ENCODE data around the gene MAP3K5. TPM values are rescaled to one million over a fixed set of nuclear protein-coding genes. Genes with fewer than 3 reads are reported as not detected.

The MAP3K5 gene
- total RNA-seq, 4 donors from 2014 or later, result 16.2 to 52.7 (median 34.8) TPM

DNA sequence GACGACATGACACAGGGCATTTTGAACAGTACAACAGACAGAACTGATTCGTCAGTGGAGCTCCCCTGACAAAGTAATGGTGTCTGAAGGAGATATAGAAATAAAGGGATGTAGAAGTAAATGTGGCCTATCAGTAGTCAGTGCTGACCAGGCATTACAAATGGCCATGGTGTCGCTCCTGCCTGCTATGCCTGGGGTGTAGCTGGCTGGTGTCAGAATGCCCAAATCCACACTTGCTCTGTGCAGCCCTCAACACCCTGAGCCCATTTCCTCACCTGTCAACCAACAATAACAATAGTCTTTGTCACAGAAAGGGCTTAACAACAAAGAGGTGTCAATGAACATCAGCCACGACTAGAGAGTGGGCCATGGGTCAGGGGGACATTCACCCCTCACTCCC is 53.2 kb downstream of the MAP3K5 start:
- no peaks in the 10 kb centered on the region for H3K9me3 ChIP-seq
- DNase-seq, result no peak
- in situ Hi-C loops (cut with MboI; ENCODE audit: low pct_ligation_motif_present in 1 of 4, low pct_unique_long_range_greater_than_20kb in 1 of 4, low sequenced_read_pairs in 3 of 4), result no loop called here
- TF ChIP-seq EP300 (IDR thresholded peaks at IDR 0.05; ENCODE audit: low read depth) (no peak), POLR2A (IDR thresholded peaks at IDR 0.05) (no peak), POLR2AphosphoS5 (IDR thresholded peaks at IDR 0.05) (no peak)
- TF ChIP-seq, protein P1, sequence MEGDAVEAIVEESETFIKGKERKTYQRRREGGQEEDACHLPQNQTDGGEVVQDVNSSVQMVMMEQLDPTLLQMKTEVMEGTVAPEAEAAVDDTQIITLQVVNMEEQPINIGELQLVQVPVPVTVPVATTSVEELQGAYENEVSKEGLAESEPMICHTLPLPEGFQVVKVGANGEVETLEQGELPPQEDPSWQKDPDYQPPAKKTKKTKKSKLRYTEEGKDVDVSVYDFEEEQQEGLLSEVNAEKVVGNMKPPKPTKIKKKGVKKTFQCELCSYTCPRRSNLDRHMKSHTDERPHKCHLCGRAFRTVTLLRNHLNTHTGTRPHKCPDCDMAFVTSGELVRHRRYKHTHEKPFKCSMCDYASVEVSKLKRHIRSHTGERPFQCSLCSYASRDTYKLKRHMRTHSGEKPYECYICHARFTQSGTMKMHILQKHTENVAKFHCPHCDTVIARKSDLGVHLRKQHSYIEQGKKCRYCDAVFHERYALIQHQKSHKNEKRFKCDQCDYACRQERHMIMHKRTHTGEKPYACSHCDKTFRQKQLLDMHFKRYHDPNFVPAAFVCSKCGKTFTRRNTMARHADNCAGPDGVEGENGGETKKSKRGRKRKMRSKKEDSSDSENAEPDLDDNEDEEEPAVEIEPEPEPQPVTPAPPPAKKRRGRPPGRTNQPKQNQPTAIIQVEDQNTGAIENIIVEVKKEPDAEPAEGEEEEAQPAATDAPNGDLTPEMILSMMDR (IDR thresholded peaks at IDR 0.05), result no peak
- H3K27me3 ChIP-seq, result no peaks in the 10 kb centered on the region
- intact Hi-C loops (cut with DNase I; ENCODE audit: low total_unique reads), result no loop called here
- H3K4me1 ChIP-seq, result peaks cover 0 to 22% (median 11%) of the 10 kb centered on the region in 4 donors
- H3K27ac ChIP-seq, result peak overlapping the region in 1 of 4 donors; percentile 48
- no peak overlapping the region for H3K4me3 ChIP-seq
- H3K36me3 ChIP-seq, result no peaks in the 10 kb centered on the region
- 91 to 97% methylated on average over 4 of the region's 4 CpGs for WGBS, 2 donors (ENCODE audit: low coverage in 1 of 2)

- H3K27me3 ChIP-seq, result no peaks in the 10 kb centered on the region
- TF ChIP-seq, protein P1 (IDR thresholded peaks at IDR 0.05), result no peak
- in situ Hi-C loops (cut with MboI; ENCODE audit: low pct_ligation_motif_present in 1 of 4, low pct_unique_long_range_greater_than_20kb in 1 of 4, low sequenced_read_pairs in 3 of 4) (no loop called here), intact Hi-C loops (cut with DNase I; ENCODE audit: low total_unique reads) (no loop called here)
- H3K4me1 ChIP-seq, result peaks cover 0 to 22% (median 11%) of the 10 kb centered on the region in 4 donors
- H3K36me3 ChIP-seq, result no peaks in the 10 kb centered on the region
- WGBS, 2 donors (ENCODE audit: low coverage in 1 of 2), result 80 to 83% methylated on average over 5 to 6 of the region's 6 CpGs
- peak overlapping the region; percentile 32 to 56 (median 48) for H3K27ac ChIP-seq
- H3K4me3 ChIP-seq, result no peak overlapping the region
- no peaks in the 10 kb centered on the region for H3K9me3 ChIP-seq
- DNase-seq, result no peak
Measured at GRCh38 chr6:136738692-136739057, 53.6 kb downstream of the MAP3K5 start.

DNA sequence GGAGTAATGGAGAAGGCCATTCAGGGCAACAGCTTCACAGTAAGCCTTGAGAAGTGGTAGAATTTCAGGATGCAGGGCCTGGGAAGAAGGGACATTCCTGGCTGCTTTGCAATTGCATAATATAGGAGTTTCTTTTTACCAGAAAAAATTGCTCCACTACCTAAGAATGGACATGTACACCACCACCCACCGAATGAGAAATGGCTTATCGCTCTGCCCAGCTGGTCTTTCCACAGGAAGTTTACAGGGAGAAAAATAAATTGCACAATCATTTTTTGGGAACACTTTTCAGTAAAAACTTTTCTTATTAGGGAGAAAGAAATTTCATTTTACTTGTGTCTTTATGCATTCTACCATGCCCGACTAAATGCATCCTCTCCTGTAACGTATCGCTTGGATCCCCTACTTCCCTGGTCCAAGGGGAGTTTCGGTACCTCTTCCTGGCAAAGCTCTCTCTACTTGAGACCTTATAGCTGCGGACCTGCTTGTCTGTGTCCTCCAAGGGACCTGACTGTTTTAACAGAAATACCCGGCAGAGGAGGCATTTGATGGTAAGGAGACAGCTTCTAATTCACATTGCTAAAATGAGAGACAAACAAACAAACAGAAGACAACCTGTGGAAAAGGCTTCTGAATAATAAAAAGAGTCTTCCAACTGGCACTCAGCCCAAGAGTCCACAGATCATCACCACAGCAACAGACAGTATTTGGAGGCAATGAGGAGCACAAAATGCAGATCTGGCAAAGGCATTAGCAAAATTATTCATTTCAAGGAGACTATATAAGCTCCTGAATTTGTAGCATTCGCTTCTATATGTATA is 54.2 kb downstream of the MAP3K5 start:
- H3K27me3 ChIP-seq, result no peaks in the 10 kb centered on the region
- peaks cover 0 to 22% (median 11%) of the 10 kb centered on the region in 4 donors for H3K4me1 ChIP-seq
- intact Hi-C loops (cut with DNase I; ENCODE audit: low total_unique reads) (no loop called here), in situ Hi-C loops (cut with MboI; ENCODE audit: low pct_ligation_motif_present in 1 of 4, low pct_unique_long_range_greater_than_20kb in 1 of 4, low sequenced_read_pairs in 3 of 4) (no loop called here)
- H3K27ac ChIP-seq, result peak overlapping the region; percentile 32 to 56 (median 48)
- no peaks in the 10 kb centered on the region for H3K36me3 ChIP-seq
- TF ChIP-seq POLR2AphosphoS5 (IDR thresholded peaks at IDR 0.05), result peak in 1 of 3 donors; percentile 20
- no peak for TF ChIP-seq POLR2A (IDR thresholded peaks at IDR 0.05)
- WGBS, 2 donors (ENCODE audit: low coverage in 1 of 2), result 41 to 61% methylated on average over 8 to 9 of the region's 9 CpGs
- H3K4me3 ChIP-seq, result no peak overlapping the region
- DNase-seq, result peak; percentile 38
- no peaks in the 10 kb centered on the region for H3K9me3 ChIP-seq

- TF ChIP-seq POLR2A (IDR thresholded peaks at IDR 0.05), result no peak
- TF ChIP-seq POLR2AphosphoS5 (IDR thresholded peaks at IDR 0.05), result no peak
- TF ChIP-seq, protein P1 (IDR thresholded peaks at IDR 0.05), result no peak
- no peak for TF ChIP-seq EP300 (IDR thresholded peaks at IDR 0.05; ENCODE audit: low read depth)
- DNase-seq, result no peak
- in situ Hi-C loops (cut with MboI; ENCODE audit: low pct_ligation_motif_present in 1 of 4, low pct_unique_long_range_greater_than_20kb in 1 of 4, low sequenced_read_pairs in 3 of 4), result no loop called here
- peaks cover 0 to 22% (median 11%) of the 10 kb centered on the region in 4 donors for H3K4me1 ChIP-seq
- 92 to 93% methylated on average over 5 of the region's 5 CpGs for whole genome bisulfite sequencing, 2 donors (ENCODE audit: low coverage in 1 of 2)
- no peaks in the 10 kb centered on the region for H3K9me3 ChIP-seq
- H3K27me3 ChIP-seq, result no peaks in the 10 kb centered on the region
- H3K4me3 ChIP-seq, result no peak overlapping the region
- H3K27ac ChIP-seq, result peak overlapping the region; percentile 20 to 49 (median 40)
- no peaks in the 10 kb centered on the region for H3K36me3 ChIP-seq
- intact Hi-C loops (cut with DNase I; ENCODE audit: low total_unique reads), result no loop called here
Measured at GRCh38 chr6:136737374-136737844, 54.9 kb downstream of the MAP3K5 start.
